GM19395 (cell line): ENCODE data around the gene DCUN1D2.
"Not testable (repeated sequence)": the region's sequence is repeated elsewhere in the genome, so short reads cannot be mapped to it uniquely, and the experiment has no call there.

Experiments used
- ATAC-seq: cut with Tn5 transposase; IDR thresholded peaks from one replicate; pipeline ENCODE4 v1.9.1; 2021; ENCODE audit warnings: mild to moderate bottlenecking, moderate library complexity; ENCODE audit not compliant: unreplicated experiment

DCUN1D2 gene

GRCh38 chr13:113468472-113469201 is 21.9 kb downstream of the DCUN1D2 start:
- ATAC-seq, result no peak

GRCh38 chr13:113468029-113468428 is 22.5 kb downstream of the DCUN1D2 start:
- no peak for ATAC-seq

- ATAC-seq, result no peak
Measured at GRCh38 chr13:113466383-113466782, 24.1 kb downstream of the DCUN1D2 start.

GRCh38 chr13:113465300-113465699 is 25.2 kb downstream of the DCUN1D2 start:
- no peak for ATAC-seq

- ATAC-seq, result no peak
Measured at GRCh38 chr13:113464476-113464875, 26.0 kb downstream of the DCUN1D2 start.

- ATAC-seq, result no peak
Measured at GRCh38 chr13:113461022-113461751, 29.3 kb downstream of the DCUN1D2 start.

GRCh38 chr13:113460599-113460998 is 29.9 kb downstream of the DCUN1D2 start:
- no peak for ATAC-seq

- no peak for ATAC-seq
Measured at GRCh38 chr13:113460064-113460555, 30.4 kb downstream of the DCUN1D2 start.

- ATAC-seq, result no peak
Measured at GRCh38 chr13:113458253-113459065, 32.1 kb downstream of the DCUN1D2 start.

GRCh38 chr13:113457510-113457909 is 33.0 kb downstream of the DCUN1D2 start:
- no peak for ATAC-seq

GRCh38 chr13:113456116-113456702 is 34.3 kb downstream of the DCUN1D2 start:
- no peak for ATAC-seq

- no peak for ATAC-seq
Measured at GRCh38 chr13:113455384-113455783, 35.1 kb downstream of the DCUN1D2 start.

- ATAC-seq, result no peak
Measured at GRCh38 chr13:113454936-113455335, 35.6 kb downstream of the DCUN1D2 start.

- ATAC-seq, result no peak
Measured at GRCh38 chr13:113452942-113453901, 37.3 kb downstream of the DCUN1D2 start, which contains the start of gene ADPRHL1. TSS of gene ADPRHL1 (minus strand) at chr13:113453488. CDS start at chr13:113453437, 51 bp downstream.

GRCh38 chr13:113452466-113452865 is 38.0 kb downstream of the DCUN1D2 start:
- no peak for ATAC-seq

GRCh38 chr13:113451951-113452421 is 38.5 kb downstream of the DCUN1D2 start:
- no peak for ATAC-seq

- not testable (repeated sequence) for ATAC-seq
Measured at GRCh38 chr13:113450861-113451620, 39.5 kb downstream of the DCUN1D2 start.

GRCh38 chr13:113450348-113450744 is 40.2 kb downstream of the DCUN1D2 start:
- ATAC-seq, result not testable (repeated sequence)
